ACC112 (cell line): Measurements from ENCODE around the gene SNURF.

Experiments used
- H2AFZ ChIP-seq: fragments of 200-600 bp; sonication (generic); one replicate; pipeline ENCODE4 v1.6.0; 2017; ENCODE audit warnings: antibody characterized with exemption, low read length; ENCODE audit not compliant: unreplicated experiment
- H3K27ac ChIP-seq: fragments of 200-600 bp; sonication (generic); 2 replicates; pipeline ENCODE4 v1.5.1; 2014; ENCODE audit warnings: low read depth, mild to moderate bottlenecking, antibody characterized with exemption, low read length, moderate library complexity
- H3K27me3 ChIP-seq: fragments of 200-600 bp; sonication (generic); 2 replicates; pipeline ENCODE4 v1.6.1; 2014; ENCODE audit warnings: mild to moderate bottlenecking, antibody characterized with exemption, low read length, moderate library complexity, mixed read lengths; ENCODE audit not compliant: insufficient read depth
- H3K36me3 ChIP-seq: fragments of 200-600 bp; sonication (generic); 2 replicates; pipeline ENCODE4 v1.6.1; 2016; ENCODE audit warnings: mild to moderate bottlenecking, antibody characterized with exemption, low read length, moderate library complexity, mixed read lengths; ENCODE audit not compliant: insufficient read depth
- H3K4me1 ChIP-seq: fragments of 200-600 bp; sonication (generic); one replicate; pipeline ENCODE4 v1.6.1; 2016; ENCODE audit warnings: low read length, mixed read lengths; ENCODE audit not compliant: insufficient read depth, unreplicated experiment, control insufficient read depth
- H3K4me3 ChIP-seq: fragments of 200-600 bp; sonication (generic); 2 replicates; pipeline ENCODE4 v1.5.1; 2014; ENCODE audit warnings: mild to moderate bottlenecking, low read depth, low read length
- H3K79me2 ChIP-seq: fragments of 200-600 bp; sonication (generic); one replicate; pipeline ENCODE4 v1.6.0; 2016; ENCODE audit warnings: low read length; ENCODE audit not compliant: control insufficient read depth, unreplicated experiment, insufficient read depth

The SNURF gene

GRCh38 chr15:24940236-24940635 is 14.6 kb upstream of the SNURF start:
- Histone ChIP-seq H2AFZ (no peak overlapping the region), H3K4me3 (no peak overlapping the region), H3K79me2 (no peaks in the 10 kb centered on the region), H3K36me3 (no peaks in the 10 kb centered on the region), H3K4me1 (no peaks in the 10 kb centered on the region), H3K27ac (no peak overlapping the region), H3K27me3 (no peaks in the 10 kb centered on the region)

GRCh38 chr15:24943361-24943760 is 11.4 kb upstream of the SNURF start:
- H3K36me3 ChIP-seq = no peaks in the 10 kb centered on the region
- no peak overlapping the region for H2AFZ ChIP-seq
- no peaks in the 10 kb centered on the region for H3K27me3 ChIP-seq
- H3K79me2 ChIP-seq = no peaks in the 10 kb centered on the region
- no peaks in the 10 kb centered on the region for H3K4me1 ChIP-seq
- no peak overlapping the region for H3K27ac ChIP-seq
- no peak overlapping the region for H3K4me3 ChIP-seq

- Histone ChIP-seq H3K4me1 (no peaks in the 10 kb centered on the region), H3K79me2 (no peaks in the 10 kb centered on the region), H2AFZ (no peak overlapping the region), H3K27me3 (no peaks in the 10 kb centered on the region), H3K36me3 (no peaks in the 10 kb centered on the region), H3K4me3 (no peak overlapping the region), H3K27ac (no peak overlapping the region)
These were observed 9.8 kb upstream of the SNURF start for GRCh38 chr15:24944954-24945353.

GRCh38 chr15:24945711-24946110 is 9.1 kb upstream of the SNURF start:
- H3K79me2 ChIP-seq = no peaks in the 10 kb centered on the region
- no peak overlapping the region for H3K27ac ChIP-seq
- H3K27me3 ChIP-seq = no peaks in the 10 kb centered on the region
- H3K4me3 ChIP-seq = no peak overlapping the region
- no peaks in the 10 kb centered on the region for H3K36me3 ChIP-seq
- H2AFZ ChIP-seq = no peak overlapping the region
- no peaks in the 10 kb centered on the region for H3K4me1 ChIP-seq

GRCh38 chr15:24948495-24948894 is 6.3 kb upstream of the SNURF start:
- no peaks in the 10 kb centered on the region for H3K27me3 ChIP-seq
- no peaks in the 10 kb centered on the region for H3K36me3 ChIP-seq
- H3K79me2 ChIP-seq = no peaks in the 10 kb centered on the region
- no peaks in the 10 kb centered on the region for H3K4me1 ChIP-seq
- no peak overlapping the region for H3K27ac ChIP-seq
- H2AFZ ChIP-seq = no peak overlapping the region
- no peak overlapping the region for H3K4me3 ChIP-seq

- peak overlapping the region; percentile 85 for H3K4me3 ChIP-seq
These were observed 739 bp downstream of the SNURF start for GRCh38 chr15:24955531-24955921.

GRCh38 chr15:24956111-24956838 is 1.5 kb downstream of the SNURF start:
- Histone ChIP-seq H3K36me3 (no peaks in the 10 kb centered on the region), H2AFZ (peak overlapping the region; percentile 43), H3K27me3 (no peaks in the 10 kb centered on the region), H3K79me2 (peaks cover 43% of the 10 kb centered on the region), H3K4me1 (no peaks in the 10 kb centered on the region), H3K27ac (no peak overlapping the region), H3K4me3 (peak overlapping the region; percentile 85)

More at GRCh38 chr15:24955531-24955921, 739 bp downstream of the SNURF start:
- Histone ChIP-seq H3K36me3 (no peaks in the 10 kb centered on the region), H3K27ac (peak overlapping the region; percentile 41; the same call in 1 of the 2 replicates), H2AFZ (no peak overlapping the region), H3K27me3 (no peaks in the 10 kb centered on the region), H3K79me2 (peaks cover 42% of the 10 kb centered on the region), H3K4me1 (no peaks in the 10 kb centered on the region)

- H3K27me3 ChIP-seq = no peaks in the 10 kb centered on the region
- no peak overlapping the region for H2AFZ ChIP-seq
- peaks cover 3% of the 10 kb centered on the region; the same call in 1 of the 2 replicates for H3K36me3 ChIP-seq
- no peak overlapping the region for H3K27ac ChIP-seq
- no peak overlapping the region for H3K4me3 ChIP-seq
- H3K4me1 ChIP-seq = no peaks in the 10 kb centered on the region
- peaks cover 47% of the 10 kb centered on the region for H3K79me2 ChIP-seq
These were observed 2.9 kb downstream of the SNURF start for GRCh38 chr15:24957691-24958090.

- H3K4me3 ChIP-seq = no peak overlapping the region
- H3K27me3 ChIP-seq = no peaks in the 10 kb centered on the region
- peaks cover 32% of the 10 kb centered on the region for H3K79me2 ChIP-seq
- no peak overlapping the region for H3K27ac ChIP-seq
- peaks cover 9% of the 10 kb centered on the region; the same call in 1 of the 2 replicates for H3K36me3 ChIP-seq
- H3K4me1 ChIP-seq = no peaks in the 10 kb centered on the region
- H2AFZ ChIP-seq = no peak overlapping the region
These were observed 7.2 kb downstream of the SNURF start for GRCh38 chr15:24961967-24962366.

- H3K4me1 ChIP-seq = no peaks in the 10 kb centered on the region
- H3K27ac ChIP-seq = no peak overlapping the region
- no peak overlapping the region for H3K4me3 ChIP-seq
- no peaks in the 10 kb centered on the region for H3K27me3 ChIP-seq
- peaks cover 11% of the 10 kb centered on the region; the same call in 1 of the 2 replicates for H3K36me3 ChIP-seq
- H3K79me2 ChIP-seq = peaks cover 24% of the 10 kb centered on the region
- no peak overlapping the region for H2AFZ ChIP-seq
These were observed 8.1 kb downstream of the SNURF start for GRCh38 chr15:24962880-24963279.

- H3K27ac ChIP-seq = no peak overlapping the region
- H3K4me3 ChIP-seq = no peak overlapping the region
- no peaks in the 10 kb centered on the region for H3K4me1 ChIP-seq
- H3K36me3 ChIP-seq = peaks cover 23% of the 10 kb centered on the region
- no peak overlapping the region for H2AFZ ChIP-seq
- H3K27me3 ChIP-seq = no peaks in the 10 kb centered on the region
- H3K79me2 ChIP-seq = peaks cover 3% of the 10 kb centered on the region
These were observed 11.7 kb downstream of the SNURF start for GRCh38 chr15:24966364-24967103.
